ENCODE data around the gene COPS3. TPM values are rescaled to one million over a fixed set of nuclear protein-coding genes. Genes with fewer than 3 reads are reported as not detected.

The COPS3 gene
- total RNA-seq, 1 experiment from 2014 or later = 113 TPM

GRCh38 chr17:17303847-17304490 lies 22.9 kb upstream of the COPS3 start:
- Histone ChIP-seq H3K79me1 (ENCODE audit: insufficient read depth, low read depth, low read length, poor library complexity, severe bottlenecking) (no peaks in the 10 kb centered on the region), H2AK5ac (ENCODE audit: insufficient read length, low read length) (no peak overlapping the region), H3K56ac (ENCODE audit: insufficient read length, low read depth, low read length) (no peak overlapping the region), H3K27me3 (ENCODE audit: insufficient read depth, low read length) (no peaks in the 10 kb centered on the region), H3T11ph (ENCODE audit: low read length) (no peak overlapping the region), H4K5ac (ENCODE audit: insufficient read length, low read depth, low read length) (no peak overlapping the region), H2BK20ac (ENCODE audit: low read depth, low read length, poor library complexity, severe bottlenecking) (no peak overlapping the region), H2BK12ac (ENCODE audit: insufficient read length, low read depth, low read length) (no peak overlapping the region), H3K23me2 (ENCODE audit: insufficient read length, low read depth, low read length, poor library complexity, severe bottlenecking) (no peaks in the 10 kb centered on the region), H3K9ac (ENCODE audit: extremely low read depth, insufficient read length, low read length) (no peak overlapping the region), H4K8ac (replicated peaks; ENCODE audit: insufficient read length, low read depth, low read length) (no peak overlapping the region), H3K4me2 (ENCODE audit: insufficient read depth, insufficient read length, low read length) (peak overlapping the region; percentile 50), H3K14ac (ENCODE audit: insufficient read depth, low read length) (0 out of 2 replicates have a peak overlapping the region, but pooled peaks have one; percentile 48), H3K4ac (ENCODE audit: low read depth, low read length) (no peak overlapping the region), H4K20me1 (ENCODE audit: control insufficient read depth, insufficient read depth, insufficient read length) (no peaks in the 10 kb centered on the region), H2BK5ac (ENCODE audit: insufficient read length, low read length) (no peak overlapping the region), H3K23ac (ENCODE audit: insufficient read length, low read depth, low read length) (no peak overlapping the region), H3K4me1 (ENCODE audit: insufficient read depth, low read length) (no peaks in the 10 kb centered on the region), H4K91ac (ENCODE audit: insufficient read length, low read depth, low read length) (no peak overlapping the region), H2AFZ (ENCODE audit: low read length) (no peak overlapping the region), H2BK15ac (ENCODE audit: low read depth, low read length) (no peak overlapping the region), H3K79me2 (ENCODE audit: insufficient read depth, low read length) (no peaks in the 10 kb centered on the region), H3K18ac (ENCODE audit: insufficient read length, low read depth, low read length) (no peak overlapping the region), H2BK120ac (ENCODE audit: low read depth, low read length, poor library complexity, severe bottlenecking) (no peak overlapping the region), H3K9me3 (ENCODE audit: control insufficient read depth, low read depth, low read length) (no peaks in the 10 kb centered on the region), H3K27ac (ENCODE audit: insufficient read length, low read depth, low read length) (no peak overlapping the region)
- Mint-ChIP-seq H3K9me3 (no peaks in the 10 kb centered on the region), H3K27me3 (ENCODE audit: low read depth) (peaks cover 11% of the 10 kb centered on the region), H3K4me1 (peaks cover 20 to 30% of the 10 kb centered on the region in 2 experiments), H3K27ac (no peak overlapping the region), H3K36me3 (ENCODE audit: insufficient read depth in 1 of 3, low read depth in 3 of 3) (peaks cover 0 to 9% (median 4%) of the 10 kb centered on the region in 3 experiments; a peak in 5 of 7 replicates), H3K4me3 (peak overlapping the region; percentile 81 to 93)
- TF ChIP-seq CTCF (conservative IDR thresholded peaks at IDR 0.05) = no peak
- no peak for DNase-seq
- no CpG with 5 or more reads among the region's 21 CpGs for WGBS (ENCODE audit: extremely low coverage, insufficient read length, low lambda C conversion rate)
